GM12878 (cell line): Measurements from ENCODE around the gene VWA3A.

Experiments
- BHLHE40 ChIP-seq, 2 experiments: fragments of 450-650 bp in 1 of 2; IDR thresholded peaks; 2 replicates each; pipeline ENCODE4 v1.6.1; 2011 to 2017; ENCODE audit warnings: low read depth in 2 of 2, borderline replicate concordance in 1 of 2, improper control_type of control experiment in 1 of 2, low read length in 1 of 2, mild to moderate bottlenecking in 1 of 2
- GATAD2B ChIP-seq: fragments of 450-650 bp; conservative IDR thresholded peaks from 2 replicates; pipeline ENCODE4 v1.6.1; 2017; ENCODE audit warnings: low read depth, mild to moderate bottlenecking, moderate library complexity
- MTA2 ChIP-seq: fragments of 450-650 bp; IDR thresholded peaks from 2 replicates; pipeline ENCODE4 v1.6.1; 2016; ENCODE audit warnings: low read depth, mild to moderate bottlenecking, moderate library complexity
- POLR2A ChIP-seq: IDR thresholded peaks from 2 replicates; pipeline ENCODE4 v1.6.1; 2011; ENCODE audit warnings: low read depth, mild to moderate bottlenecking, low read length
- TARDBP ChIP-seq: IDR thresholded peaks from 2 replicates; pipeline ENCODE4 v1.6.1; 2016; ENCODE audit warnings: borderline replicate concordance
- USF1 ChIP-seq: IDR thresholded peaks from 2 replicates; pipeline ENCODE4 v1.6.1; 2011; ENCODE audit warnings: borderline replicate concordance, low read depth, mild to moderate bottlenecking, moderate library complexity, mixed read lengths, low read length; ENCODE audit not compliant: insufficient read depth; ENCODE audit errors: extremely low read length
- ZNF274 ChIP-seq: IDR thresholded peaks from one replicate; pipeline ENCODE4 v1.8.0; 2011; ENCODE audit not compliant: insufficient read length, insufficient read depth
- TF ChIP-seq, protein P1 (sequence below): IDR thresholded peaks from 2 replicates; pipeline ENCODE4 v1.6.1; 2011; ENCODE audit warnings: low read depth, low read length, improper control_type of control experiment, borderline replicate concordance
- TF ChIP-seq, protein P2 (sequence below), 3 experiments: IDR thresholded peaks in 2 of 3; conservative IDR thresholded peaks in 1 of 3; 2 replicates each; pipeline ENCODE4 v1.5.1; 2011; ENCODE audit warnings: low read depth in 3 of 3, low read length in 3 of 3, mild to moderate bottlenecking in 3 of 3, control low read depth in 2 of 3, moderate library complexity in 2 of 3, inconsistent platforms in 1 of 3, mixed read lengths in 1 of 3; ENCODE audit not compliant: control insufficient read depth in 2 of 3, insufficient read depth in 1 of 3; ENCODE audit errors: extremely low read depth in 1 of 3

DNA sequence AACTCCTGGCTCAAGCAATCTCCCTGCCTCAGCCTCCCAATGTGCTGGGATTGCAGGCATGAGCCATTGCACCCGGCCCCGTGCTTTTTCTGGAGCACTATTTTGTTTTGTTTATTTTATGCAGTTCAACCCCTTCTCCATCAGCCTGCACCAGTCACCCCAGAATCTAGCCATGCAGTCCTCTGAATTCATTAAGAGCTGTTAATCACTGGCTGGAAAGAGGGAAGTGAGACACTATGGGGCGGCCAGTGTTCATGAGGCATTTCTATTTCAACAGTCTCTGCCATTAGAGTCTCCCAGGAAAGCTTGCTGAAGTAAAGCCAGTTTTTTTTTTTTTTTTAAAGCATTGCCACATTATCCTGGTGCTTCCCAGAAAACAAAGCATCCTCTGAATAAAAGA lies 1.7 kb downstream of the VWA3A start:
- TF ChIP-seq, protein P1, sequence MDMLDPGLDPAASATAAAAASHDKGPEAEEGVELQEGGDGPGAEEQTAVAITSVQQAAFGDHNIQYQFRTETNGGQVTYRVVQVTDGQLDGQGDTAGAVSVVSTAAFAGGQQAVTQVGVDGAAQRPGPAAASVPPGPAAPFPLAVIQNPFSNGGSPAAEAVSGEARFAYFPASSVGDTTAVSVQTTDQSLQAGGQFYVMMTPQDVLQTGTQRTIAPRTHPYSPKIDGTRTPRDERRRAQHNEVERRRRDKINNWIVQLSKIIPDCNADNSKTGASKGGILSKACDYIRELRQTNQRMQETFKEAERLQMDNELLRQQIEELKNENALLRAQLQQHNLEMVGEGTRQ, result no peak
- TF ChIP-seq BHLHE40 (IDR thresholded peaks at IDR 0.05; ENCODE audit: borderline replicate concordance in 1 of 2, low read depth in 2 of 2, low read length in 1 of 2), result no peak
- no peak for TF ChIP-seq MTA2
- TF ChIP-seq USF1, result no peak
- no peak for TF ChIP-seq ZNF274
- TF ChIP-seq TARDBP, result no peak
- TF ChIP-seq, protein P2, sequence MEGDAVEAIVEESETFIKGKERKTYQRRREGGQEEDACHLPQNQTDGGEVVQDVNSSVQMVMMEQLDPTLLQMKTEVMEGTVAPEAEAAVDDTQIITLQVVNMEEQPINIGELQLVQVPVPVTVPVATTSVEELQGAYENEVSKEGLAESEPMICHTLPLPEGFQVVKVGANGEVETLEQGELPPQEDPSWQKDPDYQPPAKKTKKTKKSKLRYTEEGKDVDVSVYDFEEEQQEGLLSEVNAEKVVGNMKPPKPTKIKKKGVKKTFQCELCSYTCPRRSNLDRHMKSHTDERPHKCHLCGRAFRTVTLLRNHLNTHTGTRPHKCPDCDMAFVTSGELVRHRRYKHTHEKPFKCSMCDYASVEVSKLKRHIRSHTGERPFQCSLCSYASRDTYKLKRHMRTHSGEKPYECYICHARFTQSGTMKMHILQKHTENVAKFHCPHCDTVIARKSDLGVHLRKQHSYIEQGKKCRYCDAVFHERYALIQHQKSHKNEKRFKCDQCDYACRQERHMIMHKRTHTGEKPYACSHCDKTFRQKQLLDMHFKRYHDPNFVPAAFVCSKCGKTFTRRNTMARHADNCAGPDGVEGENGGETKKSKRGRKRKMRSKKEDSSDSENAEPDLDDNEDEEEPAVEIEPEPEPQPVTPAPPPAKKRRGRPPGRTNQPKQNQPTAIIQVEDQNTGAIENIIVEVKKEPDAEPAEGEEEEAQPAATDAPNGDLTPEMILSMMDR (IDR thresholded peaks at IDR 0.05 in 2 of 3, conservative IDR thresholded peaks at IDR 0.05 in 1 of 3; ENCODE audit: control insufficient read depth in 2 of 3, extremely low read depth in 1 of 3, insufficient read depth in 1 of 3, low read depth in 3 of 3, low read length in 3 of 3), result no peak
- no peak for TF ChIP-seq POLR2A
- TF ChIP-seq GATAD2B, result no peak
